NK-92 (cell line): ENCODE results near the gene FNDC1.

Experiments used
- DNase-seq: peaks from one replicate; lab custom pipeline; 2025; ENCODE audit not compliant: unreplicated experiment; lab: John Stamatoyannopoulos, UW

FNDC1 gene

DNA sequence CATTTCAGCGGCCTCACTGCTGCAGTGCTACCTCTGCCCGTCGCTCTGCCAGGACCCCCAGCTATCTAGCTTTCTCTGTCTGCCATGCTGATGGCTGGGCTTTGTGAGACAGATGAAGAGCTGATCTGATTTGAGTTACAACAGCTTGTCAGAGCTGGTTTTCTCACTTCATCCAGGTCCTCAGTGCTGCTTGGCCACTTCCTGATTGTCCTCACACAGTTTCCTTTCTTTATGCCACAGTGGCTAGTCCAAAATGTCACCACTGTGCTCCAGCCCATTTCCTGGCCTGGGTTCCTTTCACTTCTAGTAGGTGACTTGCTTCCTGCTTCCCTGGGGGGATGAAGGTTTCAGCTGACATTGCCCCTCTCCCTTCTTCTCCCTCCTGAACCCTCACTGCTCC lies 35.4 kb downstream of the FNDC1 start:
- no peak for DNase-seq

DNA sequence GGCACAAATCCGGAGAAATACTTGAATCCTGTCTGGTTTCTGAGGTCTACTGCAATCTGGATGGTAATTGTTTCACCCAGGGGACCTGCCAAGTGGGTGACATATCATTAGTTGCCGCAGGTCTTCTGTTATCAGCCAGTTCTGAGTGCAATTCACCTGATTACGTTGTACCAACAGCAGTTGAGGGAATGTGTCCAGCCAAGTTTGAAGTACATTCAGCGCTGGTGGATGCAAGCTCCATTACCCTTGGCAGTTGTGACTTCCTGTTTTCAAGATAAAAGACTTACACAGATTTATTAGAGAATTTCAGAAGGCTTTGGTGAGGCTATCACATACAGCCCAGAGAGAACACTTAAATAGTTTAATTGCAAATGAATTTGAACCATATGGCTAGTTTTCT lies 42.8 kb downstream of the FNDC1 start:
- no peak for DNase-seq

DNA sequence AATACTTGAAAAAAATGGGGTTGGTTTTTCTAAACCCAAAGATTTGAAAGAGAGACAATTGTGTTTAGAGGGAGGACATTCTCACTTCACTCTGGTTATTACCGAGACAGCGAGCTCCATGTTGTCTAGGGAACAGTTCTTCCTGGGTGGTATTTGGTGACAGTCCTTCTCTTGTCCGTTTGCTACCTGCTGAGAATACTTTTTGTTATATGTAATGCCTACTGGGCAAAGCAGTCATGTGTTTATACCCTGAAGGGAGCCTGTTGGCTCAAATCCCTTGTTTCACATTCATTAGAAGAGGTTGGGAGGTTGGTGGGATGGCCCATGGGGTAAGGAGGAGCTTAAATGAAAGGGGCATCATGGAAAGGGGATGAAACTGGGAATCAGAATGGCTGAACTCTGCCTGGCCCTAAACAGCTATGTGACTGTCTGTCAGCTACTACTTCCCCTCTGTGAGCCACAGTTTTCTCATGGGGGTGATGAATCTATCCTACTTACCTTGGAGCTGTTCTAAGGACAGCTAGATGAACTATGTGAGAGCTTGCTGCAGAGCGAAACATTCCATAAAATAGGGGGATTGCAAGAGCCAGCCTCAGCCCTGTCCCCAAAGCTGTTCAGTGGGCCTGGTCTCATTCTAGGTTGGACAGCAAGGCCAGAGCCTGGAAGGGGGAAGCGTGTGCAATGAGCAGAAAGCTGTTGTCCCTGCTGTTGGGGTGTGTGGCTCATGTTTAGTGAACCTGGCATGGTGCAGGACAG lies 43.5 kb downstream of the FNDC1 start:
- no peak for DNase-seq

DNA sequence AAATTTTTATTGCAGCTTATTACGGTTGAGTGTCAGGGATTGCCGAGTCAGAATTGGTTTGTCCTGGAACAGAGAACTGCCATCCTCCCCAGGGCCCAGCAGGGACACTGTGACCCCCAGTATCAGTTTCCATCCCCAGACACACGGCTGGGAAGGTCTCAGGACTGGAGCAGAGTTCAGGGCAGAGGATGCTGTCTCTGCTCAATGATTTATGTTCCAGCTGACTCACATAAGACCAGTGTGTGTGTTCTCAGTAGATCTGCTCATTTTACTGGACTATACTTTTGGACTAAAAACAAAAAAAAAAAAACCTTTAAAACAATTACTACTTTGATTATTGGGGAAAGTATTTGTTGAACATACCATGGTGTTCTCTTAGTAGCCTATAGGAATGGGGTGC lies 44.2 kb downstream of the FNDC1 start:
- no peak for DNase-seq

DNA sequence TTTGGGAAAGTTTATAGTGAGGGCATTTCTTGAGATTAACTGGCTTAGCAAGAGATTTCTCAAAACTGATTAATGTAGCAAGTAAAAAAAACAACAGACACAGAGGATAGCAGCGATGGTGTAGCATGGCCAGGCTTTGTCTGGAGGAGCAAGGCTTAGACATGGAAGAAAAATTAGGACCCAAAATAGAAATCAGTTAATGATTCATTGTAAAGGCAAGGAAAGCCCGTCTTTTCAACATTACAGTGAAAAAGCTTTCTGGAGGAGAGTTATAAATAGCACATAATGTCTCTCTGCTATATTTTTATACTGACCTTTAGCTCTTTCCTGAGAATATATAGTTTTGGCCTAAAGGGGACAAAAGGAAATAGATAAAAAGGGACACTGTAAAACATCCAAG lies 45.1 kb downstream of the FNDC1 start:
- no peak for DNase-seq

DNA sequence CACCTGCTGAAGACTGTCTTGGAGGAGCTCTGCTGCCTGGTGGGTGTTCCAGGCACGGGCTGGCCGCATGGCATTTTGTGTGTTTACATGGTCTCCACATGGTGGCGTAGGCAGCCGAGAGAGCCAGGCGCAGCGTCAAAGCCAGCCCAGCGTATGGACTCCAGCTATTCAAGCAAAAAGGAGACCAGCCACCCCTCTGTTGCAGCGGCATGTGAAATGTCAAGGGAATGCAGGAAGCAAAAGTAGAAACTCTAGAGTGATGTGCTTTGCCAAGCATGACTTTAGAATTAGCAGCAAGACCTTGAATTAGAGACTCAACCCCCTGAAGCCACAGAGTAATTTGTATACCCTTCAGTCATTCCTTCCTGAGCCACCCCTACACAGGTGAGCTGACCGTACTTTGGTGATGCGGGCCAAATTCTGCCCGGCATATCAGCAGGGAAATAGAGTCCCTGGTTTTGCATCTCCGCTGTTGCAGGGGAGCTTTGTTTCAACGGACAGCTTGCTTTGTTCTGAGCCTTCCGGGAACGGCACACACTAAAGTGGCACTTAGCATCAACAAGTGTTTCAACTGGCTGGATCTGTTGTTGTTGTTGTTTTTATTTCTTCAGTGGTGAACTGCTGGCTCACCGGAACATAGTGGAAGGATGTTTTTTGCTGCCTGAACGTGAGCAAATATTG lies 48.5 kb downstream of the FNDC1 start:
- no peak for DNase-seq

DNA sequence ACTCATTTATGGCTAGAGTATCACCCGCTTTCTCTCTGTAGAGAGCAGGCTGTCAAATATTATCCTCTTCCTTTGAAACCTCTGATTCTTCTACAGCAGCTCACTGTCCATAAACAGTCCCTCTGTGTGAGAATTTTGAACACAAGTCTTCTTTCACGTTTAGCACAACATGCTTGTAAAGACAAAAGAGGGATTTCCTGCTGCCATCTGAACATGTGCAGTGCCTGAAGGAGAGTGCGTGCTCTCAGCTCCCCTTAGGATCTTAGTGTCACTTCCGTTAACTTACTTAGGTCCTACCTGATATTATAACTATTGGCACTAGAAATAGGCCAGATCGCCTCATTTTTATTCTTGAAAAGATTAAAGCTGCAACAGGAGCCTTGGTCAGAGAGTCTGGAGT lies 50.9 kb downstream of the FNDC1 start:
- no peak for DNase-seq

DNA sequence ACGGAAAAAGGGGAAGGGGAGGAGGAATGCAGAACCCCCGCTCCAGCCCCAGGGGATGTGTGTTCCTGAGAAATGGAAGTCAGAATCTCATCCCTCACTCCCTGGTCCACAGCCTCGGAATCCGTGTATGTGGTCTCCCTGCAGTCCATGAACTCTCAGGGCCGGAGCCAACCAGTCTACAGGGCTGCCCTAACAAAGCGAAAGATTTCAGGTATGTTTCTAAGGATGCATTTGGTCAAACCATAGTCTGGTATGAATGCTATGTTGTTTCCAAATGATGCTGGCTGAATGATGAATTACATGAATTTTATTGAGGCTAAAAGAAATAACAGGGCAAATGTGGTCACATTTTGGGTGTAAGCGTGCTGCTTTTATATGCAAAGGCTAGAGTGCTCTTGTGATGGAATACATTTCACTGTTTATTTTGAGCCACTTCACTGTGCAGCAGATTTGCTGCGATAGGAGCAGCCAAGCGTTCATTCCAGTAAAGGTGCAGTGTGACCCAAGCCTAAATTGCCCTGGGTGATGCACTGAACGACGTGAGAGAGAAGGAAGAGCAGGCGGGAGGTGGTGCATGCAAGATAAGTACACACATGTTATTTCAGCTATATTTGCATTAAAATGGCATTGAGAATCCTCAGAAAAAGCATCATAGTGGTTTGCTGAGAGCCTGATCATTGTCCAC lies 52.4 kb downstream of the FNDC1 start:
- no peak for DNase-seq

DNA sequence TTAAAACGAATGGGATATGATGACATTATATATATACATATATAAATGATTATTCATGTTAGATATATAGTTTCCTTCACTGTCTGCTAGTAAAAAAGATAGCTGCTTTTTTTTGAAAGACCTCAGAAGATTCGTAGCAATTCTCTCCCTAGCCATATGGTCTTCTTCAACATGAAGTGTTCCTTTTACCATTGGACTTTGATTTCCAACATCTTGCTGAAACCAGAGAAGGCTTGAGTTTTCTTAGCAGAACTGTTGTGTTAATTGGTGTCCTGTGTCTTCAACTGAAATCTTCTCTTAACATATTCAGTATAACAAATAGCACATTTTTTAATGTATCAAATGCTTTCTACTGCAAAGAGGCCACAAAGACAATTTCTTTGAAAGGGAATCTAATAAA lies 55.3 kb downstream of the FNDC1 start:
- no peak for DNase-seq

DNA sequence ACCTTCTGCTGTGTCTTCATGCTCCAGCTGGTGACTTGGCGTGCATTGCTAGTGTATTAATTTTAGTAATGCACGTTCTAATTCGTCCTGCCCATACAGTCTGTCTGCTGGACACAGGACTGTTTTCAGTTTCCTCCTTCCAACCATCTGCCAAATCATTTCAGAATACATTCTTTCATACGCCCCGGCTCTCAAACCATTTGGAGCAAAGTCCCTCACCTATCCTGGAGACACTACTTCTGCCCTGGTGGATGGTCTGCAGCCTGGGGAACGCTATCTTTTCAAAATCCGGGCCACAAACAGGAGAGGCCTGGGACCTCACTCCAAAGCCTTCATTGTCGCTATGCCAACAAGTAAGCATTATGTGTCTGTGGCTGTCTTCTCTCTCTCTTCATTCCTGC lies 60.5 kb downstream of the FNDC1 start:
- DNase-seq: no peak

DNA sequence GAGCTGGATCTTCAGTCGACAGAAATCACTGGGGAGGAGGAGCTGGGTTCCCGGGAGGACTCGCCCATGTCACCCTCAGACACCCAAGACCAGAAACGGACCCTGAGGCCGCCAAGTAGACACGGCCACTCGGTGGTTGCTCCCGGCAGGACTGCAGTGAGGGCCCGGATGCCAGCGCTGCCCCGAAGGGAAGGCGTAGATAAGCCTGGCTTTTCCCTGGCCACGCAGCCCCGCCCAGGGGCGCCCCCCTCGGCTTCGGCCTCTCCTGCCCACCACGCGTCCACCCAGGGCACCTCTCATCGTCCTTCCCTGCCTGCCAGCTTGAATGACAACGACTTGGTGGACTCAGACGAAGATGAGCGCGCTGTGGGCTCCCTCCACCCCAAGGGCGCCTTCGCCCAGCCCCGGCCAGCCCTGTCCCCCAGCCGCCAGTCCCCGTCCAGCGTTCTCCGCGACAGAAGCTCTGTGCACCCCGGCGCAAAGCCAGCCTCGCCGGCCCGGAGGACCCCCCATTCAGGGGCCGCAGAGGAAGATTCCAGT lies 63.0 kb downstream of the FNDC1 start:
- DNase-seq: no peak

DNA sequence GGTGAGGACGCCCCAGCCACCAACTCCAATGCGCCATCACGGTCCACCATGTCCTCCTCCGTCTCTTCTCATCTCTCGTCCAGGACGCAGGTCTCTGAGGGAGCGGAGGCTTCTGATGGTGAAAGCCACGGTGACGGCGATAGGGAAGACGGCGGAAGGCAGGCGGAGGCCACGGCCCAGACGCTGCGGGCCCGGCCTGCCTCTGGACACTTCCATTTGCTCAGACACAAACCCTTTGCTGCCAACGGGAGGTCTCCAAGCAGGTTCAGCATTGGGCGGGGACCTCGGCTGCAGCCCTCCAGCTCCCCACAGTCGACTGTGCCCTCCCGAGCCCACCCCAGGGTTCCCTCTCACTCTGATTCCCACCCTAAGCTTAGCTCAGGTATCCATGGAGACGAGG lies 63.6 kb downstream of the FNDC1 start:
- DNase-seq: no peak

DNA sequence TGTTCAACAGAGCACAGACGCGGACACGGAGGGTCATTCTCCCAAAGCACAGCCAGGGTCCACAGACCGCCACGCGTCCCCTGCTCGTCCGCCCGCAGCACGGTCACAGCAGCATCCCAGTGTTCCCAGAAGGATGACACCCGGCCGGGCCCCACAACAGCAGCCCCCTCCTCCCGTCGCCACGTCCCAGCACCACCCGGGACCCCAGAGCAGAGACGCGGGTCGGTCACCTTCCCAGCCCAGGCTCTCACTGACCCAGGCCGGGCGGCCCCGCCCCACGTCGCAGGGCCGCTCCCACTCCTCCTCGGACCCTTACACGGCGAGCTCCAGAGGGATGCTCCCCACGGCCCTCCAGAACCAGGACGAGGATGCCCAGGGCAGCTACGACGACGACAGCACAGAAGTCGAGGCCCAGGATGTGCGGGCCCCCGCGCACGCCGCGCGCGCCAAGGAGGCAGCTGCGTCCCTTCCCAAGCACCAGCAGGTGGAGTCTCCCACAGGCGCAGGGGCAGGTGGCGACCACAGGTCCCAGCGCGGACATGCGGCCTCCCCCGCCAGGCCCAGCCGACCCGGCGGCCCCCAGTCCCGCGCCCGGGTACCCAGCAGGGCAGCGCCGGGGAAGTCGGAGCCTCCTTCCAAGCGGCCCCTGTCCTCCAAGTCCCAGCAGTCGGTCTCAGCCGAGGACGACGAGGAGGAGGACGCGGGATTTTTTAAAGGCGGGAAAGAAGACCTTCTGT lies 64.3 kb downstream of the FNDC1 start:
- no peak for DNase-seq

DNA sequence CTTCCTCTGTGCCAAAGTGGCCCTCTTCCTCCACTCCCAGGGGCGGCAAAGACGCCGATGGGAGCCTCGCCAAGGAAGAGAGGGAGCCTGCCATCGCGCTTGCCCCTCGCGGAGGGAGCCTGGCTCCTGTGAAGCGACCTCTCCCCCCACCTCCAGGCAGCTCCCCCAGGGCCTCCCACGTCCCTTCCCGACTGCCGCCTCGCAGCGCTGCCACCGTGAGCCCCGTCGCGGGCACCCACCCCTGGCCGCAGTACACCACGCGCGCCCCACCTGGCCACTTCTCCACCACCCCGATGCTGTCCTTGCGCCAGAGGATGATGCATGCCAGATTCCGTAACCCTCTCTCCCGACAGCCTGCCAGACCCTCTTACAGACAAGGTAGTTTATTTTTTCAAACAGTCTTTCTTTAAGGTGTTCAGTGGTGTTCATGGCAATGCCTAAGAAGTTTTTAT lies 64.9 kb downstream of the FNDC1 start:
- DNase-seq: no peak

DNA sequence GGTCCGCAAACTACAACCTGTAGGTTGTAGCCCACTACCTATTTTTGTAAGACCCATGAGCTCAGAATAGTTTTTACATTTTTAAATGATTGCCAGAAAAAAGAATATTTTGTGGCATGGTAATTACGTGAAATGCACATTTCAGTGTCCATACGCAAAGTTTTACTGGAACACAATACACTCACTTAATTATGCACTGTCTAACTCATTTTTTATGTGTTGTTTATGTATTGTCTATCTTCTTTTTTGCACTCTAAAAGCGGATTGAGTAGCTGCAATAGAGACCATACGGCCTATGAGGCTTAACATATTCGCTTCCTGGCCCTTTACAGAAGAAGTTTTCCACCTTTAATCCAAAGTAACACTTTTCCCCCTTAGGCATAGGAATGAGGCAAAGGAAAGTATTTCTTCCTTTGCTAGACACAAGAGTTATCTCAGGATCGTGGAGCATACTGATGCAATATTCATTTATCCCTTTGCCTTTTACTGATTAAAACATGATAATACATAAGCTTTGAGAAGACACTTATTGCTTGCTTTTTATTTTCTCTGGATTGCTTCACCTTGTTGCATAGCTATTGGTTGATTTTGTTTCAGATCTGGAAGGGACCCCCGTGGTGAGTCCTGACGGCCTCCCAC lies 69.8 kb downstream of the FNDC1 start:
- DNase-seq: no peak

DNA sequence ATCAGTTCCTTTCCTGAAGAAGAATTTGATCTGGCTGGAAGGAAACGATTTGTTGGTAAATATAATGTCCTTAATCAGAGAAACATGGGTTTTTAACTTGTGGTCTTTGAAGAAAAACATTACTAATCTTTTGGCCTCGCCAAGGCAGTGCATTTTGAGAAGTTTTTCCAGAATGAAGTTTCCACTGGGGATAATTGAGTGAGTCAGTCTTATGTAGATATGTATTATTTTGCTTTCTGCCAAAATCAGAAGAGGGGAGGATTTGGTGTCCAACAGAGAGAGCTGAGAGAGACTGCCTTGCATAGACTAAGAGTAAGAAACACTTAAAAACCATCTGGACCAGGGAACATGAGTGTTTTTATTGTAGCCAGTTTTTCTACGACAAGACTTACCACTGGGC lies 79.9 kb downstream of the FNDC1 start:
- no peak for DNase-seq

DNA sequence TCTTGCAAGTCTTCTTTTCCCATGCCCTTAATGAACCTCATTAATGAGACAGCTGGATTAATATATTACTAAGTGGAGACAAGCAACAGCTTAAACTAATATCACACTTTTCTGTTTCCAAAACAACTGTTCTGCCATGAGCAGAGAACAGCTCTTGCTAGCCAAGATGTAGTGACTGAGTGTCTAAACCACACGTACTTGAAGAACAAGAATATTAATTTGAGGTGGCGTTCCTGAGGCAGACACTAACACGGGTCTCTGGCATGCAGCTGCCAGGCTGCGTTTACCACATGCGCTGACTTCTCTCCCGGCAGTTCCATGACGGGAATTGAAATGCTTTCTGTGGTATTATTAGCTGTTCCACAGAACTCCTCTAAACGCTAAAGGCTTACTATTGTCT lies 80.6 kb downstream of the FNDC1 start:
- no peak for DNase-seq

DNA sequence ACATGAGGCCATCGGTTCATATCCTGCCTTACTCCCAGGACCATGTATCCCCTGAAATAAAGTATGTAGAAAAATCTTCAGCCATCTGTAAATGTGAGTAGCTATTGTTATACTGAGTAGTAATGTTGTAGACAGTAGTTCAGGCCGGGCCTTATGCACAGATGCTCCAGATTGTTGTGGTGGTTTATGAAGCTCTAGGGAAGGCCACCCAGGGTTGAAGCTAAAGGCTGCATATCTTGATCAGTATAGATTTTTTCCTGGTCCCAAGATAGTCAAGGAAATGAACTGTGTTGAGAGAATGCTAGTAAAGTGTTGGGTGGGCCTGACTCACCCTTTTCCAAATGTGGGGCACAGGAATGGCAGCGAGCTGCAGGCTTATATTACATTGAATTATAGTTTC lies 81.4 kb downstream of the FNDC1 start:
- DNase-seq: no peak

DNA sequence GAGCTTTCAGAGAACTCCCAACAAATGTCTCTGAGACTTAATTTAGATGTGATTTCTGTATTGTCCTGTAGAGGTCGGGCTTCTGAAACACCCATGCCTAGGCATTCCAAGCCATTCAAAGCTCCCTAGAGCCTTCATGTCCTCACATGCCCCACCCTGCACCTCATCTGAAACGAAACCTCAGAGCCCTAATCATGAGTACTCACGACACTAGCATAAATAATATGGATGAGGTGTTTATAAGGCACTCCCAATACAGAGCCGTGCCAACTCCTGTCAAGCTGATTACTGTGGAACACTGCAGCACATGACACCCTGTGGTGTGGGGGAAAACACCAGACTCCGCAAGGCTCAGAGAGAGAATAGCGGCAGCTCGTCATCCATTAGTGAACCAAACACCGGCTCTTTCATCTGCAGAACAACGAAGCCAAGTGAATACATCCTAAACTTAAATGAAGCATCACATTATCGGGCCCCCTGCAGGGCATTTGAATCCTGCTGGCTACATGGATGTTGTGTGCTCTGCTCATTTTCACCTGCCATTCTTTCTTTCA lies 83.8 kb downstream of the FNDC1 start:
- DNase-seq: no peak

DNA sequence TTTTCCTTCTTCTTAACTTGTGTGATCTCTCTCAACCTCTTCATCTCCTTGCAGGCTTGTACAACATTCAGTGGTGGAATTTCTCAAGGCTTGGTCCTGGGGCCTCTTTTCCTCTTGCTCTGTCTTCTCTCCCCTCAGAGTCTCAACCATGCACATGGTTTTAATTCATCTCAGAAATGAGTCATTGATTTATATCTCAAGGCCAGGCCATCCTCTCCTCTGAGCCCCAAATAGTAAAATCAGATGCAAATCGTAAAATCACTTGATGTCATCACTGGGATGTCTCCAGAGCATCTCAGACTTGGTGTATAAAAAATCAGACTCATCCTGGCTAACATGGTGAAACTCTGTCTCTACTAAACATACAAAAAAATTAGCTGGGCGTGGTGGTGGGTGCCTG lies 85.0 kb downstream of the FNDC1 start:
- no peak for DNase-seq
